Kidney epithelial cell (primary cell): ENCODE data around the gene EXOC6. TPM values are rescaled to one million over a fixed set of nuclear protein-coding genes. Genes with fewer than 3 reads are reported as not detected.

Experiments used
- DNase-seq: peaks from one replicate; pipeline ENCODE4 v3.0.0-alpha.2; 2010; ENCODE audit warnings: low read depth
- H3K27me3 ChIP-seq: 2 replicates; pipeline ENCODE4 v1.6.0; 2011; ENCODE audit warnings: low read length; ENCODE audit not compliant: control insufficient read depth, insufficient read depth
- H3K36me3 ChIP-seq: 2 replicates; pipeline ENCODE4 v1.5.1; 2011; ENCODE audit warnings: low read length; ENCODE audit not compliant: control insufficient read depth, insufficient read depth
- H3K4me3 ChIP-seq: 2 replicates; pipeline ENCODE4 v1.5.1; 2011; ENCODE audit warnings: low read depth, mild to moderate bottlenecking, control low read depth, low read length
- CTCF ChIP-seq: IDR thresholded peaks from 2 replicates; pipeline ENCODE4 v1.5.1; 2011; ENCODE audit warnings: mild to moderate bottlenecking, moderate library complexity, low read length, control low read depth, inconsistent platforms; ENCODE audit not compliant: insufficient read depth, poor library complexity, severe bottlenecking
- total RNA-seq: library from RNA; depleted of rRNA; stranded (reverse); fragments of >200 nt; gene quantifications from 2 replicates; pipeline ENCODE4 v1.2.3, GENCODE V29; 2015

The EXOC6 gene
- total RNA-seq, 1 donor from 2014 or later, result 10.5 TPM

GRCh38 chr10:92822964-92823363 is 25.4 kb upstream of the EXOC6 start:
- Histone ChIP-seq H3K36me3 (no peaks in the 10 kb centered on the region), H3K27me3 (no peaks in the 10 kb centered on the region), H3K4me3 (no peak overlapping the region)
- no peak for TF ChIP-seq CTCF
- no peak for DNase-seq

GRCh38 chr10:92826061-92826460 is 22.3 kb upstream of the EXOC6 start:
- Histone ChIP-seq H3K27me3 (no peaks in the 10 kb centered on the region), H3K4me3 (no peak overlapping the region), H3K36me3 (no peaks in the 10 kb centered on the region)
- DNase-seq, result no peak
- TF ChIP-seq CTCF, result no peak

- H3K27me3 ChIP-seq, result no peaks in the 10 kb centered on the region
- no peak overlapping the region for H3K4me3 ChIP-seq
- no peaks in the 10 kb centered on the region for H3K36me3 ChIP-seq
- no peak for TF ChIP-seq CTCF
- no peak for DNase-seq
These were observed 21.8 kb upstream of the EXOC6 start for GRCh38 chr10:92826504-92826903.

- no peaks in the 10 kb centered on the region for H3K36me3 ChIP-seq
- no peak for TF ChIP-seq CTCF
- H3K4me3 ChIP-seq, result no peak overlapping the region
- DNase-seq, result no peak
- no peaks in the 10 kb centered on the region for H3K27me3 ChIP-seq
These were observed 19.1 kb upstream of the EXOC6 start for GRCh38 chr10:92829042-92829785.

- TF ChIP-seq CTCF, result no peak
- H3K27me3 ChIP-seq, result no peaks in the 10 kb centered on the region
- H3K36me3 ChIP-seq, result no peaks in the 10 kb centered on the region
- DNase-seq, result no peak
- no peak overlapping the region for H3K4me3 ChIP-seq
These were observed 18.4 kb upstream of the EXOC6 start for GRCh38 chr10:92829786-92830377.
